ENCODE results near the gene RND2. TPM values are rescaled to one million over a fixed set of nuclear protein-coding genes. Genes with fewer than 3 reads are reported as not detected.

Gene RND2
- total and polyA plus RNA-seq, 2 donors (not counting 1 experiment from before 2014, with no cell fraction given) = 0.24 to 0.44 TPM

GRCh38 chr17:43031666-43032065 is 6.6 kb downstream of the RND2 start:
- Histone ChIP-seq H3K4me3 (ENCODE audit: control extremely low read depth in 1 of 5, extremely low read depth in 1 of 5, insufficient read depth in 1 of 5, low read depth in 2 of 5, low read length in 4 of 5) (no peak overlapping the region), H3K4me1 (ENCODE audit: control insufficient read depth in 2 of 2, insufficient read depth in 2 of 2, low read length in 2 of 2) (no peaks in the 10 kb centered on the region), H3K9ac (ENCODE audit: low read length) (no peak overlapping the region), H3K4me2 (replicated peaks; ENCODE audit: low read depth, low read length, poor library complexity, severe bottlenecking) (no peak overlapping the region), H3K36me3 (replicated peaks in 1 of 2; ENCODE audit: control extremely low read depth in 1 of 2, control insufficient read depth in 1 of 2, extremely low read depth in 1 of 2, insufficient read depth in 2 of 2, low read length in 1 of 2) (no peaks in the 10 kb centered on the region), H3K27me3 (replicated peaks in 1 of 4; ENCODE audit: control extremely low read depth in 1 of 4, control insufficient read depth in 3 of 4, insufficient read depth in 4 of 4, low read length in 3 of 4) (no peaks in the 10 kb centered on the region), H3K79me2 (ENCODE audit: control insufficient read depth, insufficient read depth, low read length) (no peaks in the 10 kb centered on the region), H2AFZ (ENCODE audit: insufficient read depth, low read depth, low read length, poor library complexity, severe bottlenecking) (no peak overlapping the region), H3K9me3 (ENCODE audit: control extremely low read depth in 1 of 3, control insufficient read depth in 2 of 3, insufficient read depth in 1 of 3, low read length in 2 of 3) (no peaks in the 10 kb centered on the region), H4K20me1 (ENCODE audit: control insufficient read depth, insufficient read depth, low read length, poor library complexity, severe bottlenecking) (no peaks in the 10 kb centered on the region), H3K27ac (ENCODE audit: low read length in 2 of 2) (no peak overlapping the region)
- Mint-ChIP-seq H3K4me1 (no peaks in the 10 kb centered on the region), H3K4me3 (no peak overlapping the region), H3K9me3 (ENCODE audit: insufficient read depth) (no peaks in the 10 kb centered on the region), H3K27me3 (no peaks in the 10 kb centered on the region), H3K27ac (no peak overlapping the region)
- TF ChIP-seq EZH2 (IDR thresholded peaks at IDR 0.05; ENCODE audit: borderline replicate concordance, insufficient read depth, low read depth, low read length, poor library complexity, severe bottlenecking) = no peak
- TF ChIP-seq, protein P1, sequence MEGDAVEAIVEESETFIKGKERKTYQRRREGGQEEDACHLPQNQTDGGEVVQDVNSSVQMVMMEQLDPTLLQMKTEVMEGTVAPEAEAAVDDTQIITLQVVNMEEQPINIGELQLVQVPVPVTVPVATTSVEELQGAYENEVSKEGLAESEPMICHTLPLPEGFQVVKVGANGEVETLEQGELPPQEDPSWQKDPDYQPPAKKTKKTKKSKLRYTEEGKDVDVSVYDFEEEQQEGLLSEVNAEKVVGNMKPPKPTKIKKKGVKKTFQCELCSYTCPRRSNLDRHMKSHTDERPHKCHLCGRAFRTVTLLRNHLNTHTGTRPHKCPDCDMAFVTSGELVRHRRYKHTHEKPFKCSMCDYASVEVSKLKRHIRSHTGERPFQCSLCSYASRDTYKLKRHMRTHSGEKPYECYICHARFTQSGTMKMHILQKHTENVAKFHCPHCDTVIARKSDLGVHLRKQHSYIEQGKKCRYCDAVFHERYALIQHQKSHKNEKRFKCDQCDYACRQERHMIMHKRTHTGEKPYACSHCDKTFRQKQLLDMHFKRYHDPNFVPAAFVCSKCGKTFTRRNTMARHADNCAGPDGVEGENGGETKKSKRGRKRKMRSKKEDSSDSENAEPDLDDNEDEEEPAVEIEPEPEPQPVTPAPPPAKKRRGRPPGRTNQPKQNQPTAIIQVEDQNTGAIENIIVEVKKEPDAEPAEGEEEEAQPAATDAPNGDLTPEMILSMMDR (IDR thresholded peaks at IDR 0.05) = no peak
- CTCF ChIA-PET = interaction anchor here (0.8 kb wide), 1 partner anchor 26 kb away, joined by 3 read pairs; the partner anchor contains the start of gene IFI35
- WGBS (ENCODE audit: insufficient coverage) = no CpG with 5 or more reads among the region's 3 CpGs
- DNase-seq = no peak
- intact Hi-C loops (cut with micrococcal nuclease) = no loop called here
- POLR2A ChIA-PET = no interaction called here
- no peak for ATAC-seq (ENCODE audit: low read depth)

GRCh38 chr17:43033948-43034881 is 9.2 kb downstream of the RND2 start:
- CTCF ChIA-PET = no interaction called here
- H3K27me3 ChIP-seq (replicated peaks in 1 of 4; ENCODE audit: control extremely low read depth in 1 of 4, control insufficient read depth in 3 of 4, insufficient read depth in 4 of 4, low read length in 3 of 4) = no peaks in the 10 kb centered on the region
- no peak for ATAC-seq (ENCODE audit: low read depth)

More at GRCh38 chr17:43033948-43034881, 9.2 kb downstream of the RND2 start:
- Mint-ChIP-seq H3K4me3 (no peak overlapping the region), H3K4me1 (no peaks in the 10 kb centered on the region), H3K27me3 (no peaks in the 10 kb centered on the region), H3K9me3 (ENCODE audit: insufficient read depth) (no peaks in the 10 kb centered on the region), H3K27ac (no peak overlapping the region)
- 80% methylated on average over 4 of the region's 12 CpGs for WGBS (ENCODE audit: insufficient coverage)
- DNase-seq = no peak
- Histone ChIP-seq H3K4me1 (ENCODE audit: control insufficient read depth in 2 of 2, insufficient read depth in 2 of 2, low read length in 2 of 2) (no peaks in the 10 kb centered on the region), H3K36me3 (replicated peaks in 1 of 2; ENCODE audit: control extremely low read depth in 1 of 2, control insufficient read depth in 1 of 2, extremely low read depth in 1 of 2, insufficient read depth in 2 of 2, low read length in 1 of 2) (no peaks in the 10 kb centered on the region), H2AFZ (ENCODE audit: insufficient read depth, low read depth, low read length, poor library complexity, severe bottlenecking) (no peak overlapping the region), H3K9ac (ENCODE audit: low read length) (no peak overlapping the region), H3K9me3 (ENCODE audit: control extremely low read depth in 1 of 3, control insufficient read depth in 2 of 3, insufficient read depth in 1 of 3, low read length in 2 of 3) (no peaks in the 10 kb centered on the region), H3K79me2 (ENCODE audit: control insufficient read depth, insufficient read depth, low read length) (no peaks in the 10 kb centered on the region), H3K4me2 (replicated peaks; ENCODE audit: low read depth, low read length, poor library complexity, severe bottlenecking) (no peak overlapping the region), H4K20me1 (ENCODE audit: control insufficient read depth, insufficient read depth, low read length, poor library complexity, severe bottlenecking) (no peaks in the 10 kb centered on the region), H3K4me3 (ENCODE audit: control extremely low read depth in 1 of 5, extremely low read depth in 1 of 5, insufficient read depth in 1 of 5, low read depth in 2 of 5, low read length in 4 of 5) (no peak overlapping the region), H3K27ac (ENCODE audit: low read length in 2 of 2) (no peak overlapping the region)
- intact Hi-C loops (cut with micrococcal nuclease) = no loop called here
- POLR2A ChIA-PET = no interaction called here
- TF ChIP-seq, protein P1 (IDR thresholded peaks at IDR 0.05) = no peak
- TF ChIP-seq EZH2 (IDR thresholded peaks at IDR 0.05; ENCODE audit: borderline replicate concordance, insufficient read depth, low read depth, low read length, poor library complexity, severe bottlenecking) = no peak

Data from B cell (primary cell).